Uterus (tissue), 4 donors: ENCODE results near the gene SLC35A2. TPM values are rescaled to one million over a fixed set of nuclear protein-coding genes. Genes with fewer than 3 reads are reported as not detected.
"Not testable (repeated sequence)": the region's sequence is repeated elsewhere in the genome, so short reads cannot be mapped to it uniquely, and the experiment has no call there.

ENCODE experiments used
- DNase-seq, 2 donors: peaks; one replicate each; pipeline ENCODE4 v3.0.0-alpha.2; 2019 to 2020
- H3K27ac ChIP-seq, 2 donors: fragments of 200-600 bp; sonication (generic); 1 replicate in 1 of 2; 2 replicates in 1 of 2; pipeline ENCODE4 v1.5.1; 2016 to 2018
- H3K27me3 ChIP-seq, 2 donors: fragments of 200-600 bp; sonication (generic); one replicate each; pipeline ENCODE4 v1.5.1; 2018 to 2019; ENCODE audit warnings: control low read depth in 1 of 2
- H3K36me3 ChIP-seq, 2 donors: fragments of 200-600 bp; sonication (generic); one replicate each; pipeline ENCODE4 v1.5.1; 2019; ENCODE audit warnings: control low read depth in 1 of 2
- H3K4me1 ChIP-seq, 2 donors: fragments of 200-600 bp; sonication (generic); one replicate each; pipeline ENCODE4 v1.5.1; 2018 to 2019; ENCODE audit warnings: control low read depth in 1 of 2
- H3K4me3 ChIP-seq, 2 donors: fragments of 200-600 bp; sonication (generic); 1 replicate in 1 of 2; 2 replicates in 1 of 2; pipeline ENCODE4 v1.5.1; 2018 to 2019; ENCODE audit warnings: mild to moderate bottlenecking in 1 of 2
- H3K9me3 ChIP-seq, 2 donors: fragments of 200-600 bp; sonication (generic); one replicate each; pipeline ENCODE4 v1.5.1; 2019; ENCODE audit warnings: control low read depth in 1 of 2
- CTCF ChIP-seq, 4 experiments: fragments of 200-600 bp in 2 of 4; fragments of 450-650 bp in 2 of 4; sonication (generic) in 2 of 4; IDR thresholded peaks; one replicate each; pipeline ENCODE4 v1.5.1; 2016 to 2019; ENCODE audit warnings: antibody characterized with exemption in 4 of 4, mild to moderate bottlenecking in 2 of 4, moderate library complexity in 1 of 4
- POLR2A ChIP-seq, 2 donors: fragments of 450-650 bp; IDR thresholded peaks; one replicate each; pipeline ENCODE4 v1.6.1; 2016; ENCODE audit warnings: antibody characterized with exemption in 2 of 2, mild to moderate bottlenecking in 1 of 2, moderate library complexity in 1 of 2
- intact Hi-C: fragments of 100-400 bp; cut with DNase I; formaldehyde crosslinking; loops from one replicate; pipeline ENCODE4 v1.15.1; 2023; ENCODE audit warnings: low total_unique reads
- small RNA-seq: library from RNA; depleted of rRNA; stranded (forward); fragments of <200 nt; gene quantifications from one replicate; pipeline ENCODE3, GENCODE V24; 2016
- total RNA-seq, 4 donors: library from RNA; depleted of rRNA in 3 of 4; stranded (reverse); fragments of >200 nt in 3 of 4; gene quantifications; one replicate each; pipeline versions ENCODE4 v1.1.0 to v1.2.4, GENCODE V29; 2014 to 2023
- donor health status: DM: yes; HTN: yes; CAD: no.

Gene SLC35A2
- total RNA-seq, 4 donors from 2014 or later, result 4.4 to 16.9 (median 11.1) TPM

GRCh38 chrX:48854898-48855297 lies 56.5 kb downstream of the SLC35A2 start:
- H3K4me3 ChIP-seq, result no peak overlapping the region
- H3K27ac ChIP-seq, result no peak overlapping the region
- no peaks in the 10 kb centered on the region for H3K36me3 ChIP-seq
- H3K9me3 ChIP-seq, result no peaks in the 10 kb centered on the region
- TF ChIP-seq POLR2A (IDR thresholded peaks at IDR 0.05) (no peak), CTCF (IDR thresholded peaks at IDR 0.05) (no peak)
- H3K27me3 ChIP-seq, result no peaks in the 10 kb centered on the region
- DNase-seq, result no peak
- H3K4me1 ChIP-seq, result no peaks in the 10 kb centered on the region
- intact Hi-C loops, result no loop called here

GRCh38 chrX:48854121-48854804 lies 57.2 kb downstream of the SLC35A2 start:
- H3K4me3 ChIP-seq, H3K27me3 ChIP-seq, H3K4me1 ChIP-seq, H3K9me3 ChIP-seq, intact Hi-C loops, DNase-seq, H3K36me3 ChIP-seq, H3K27ac ChIP-seq: not testable (repeated sequence)

- intact Hi-C loops, H3K27me3 ChIP-seq, H3K4me3 ChIP-seq, H3K27ac ChIP-seq, DNase-seq, H3K36me3 ChIP-seq, H3K9me3 ChIP-seq, H3K4me1 ChIP-seq: not testable (repeated sequence)
These were observed 58.0 kb downstream of the SLC35A2 start for GRCh38 chrX:48853494-48853893.

Small RNAs within 50 kb of the gene (small RNA-seq; reads per million reads assigned to genes)
- not detected for gene RNU6-722P

Other genes starting within 250 kb of the SLC35A2 start
- 10 to 100 TPM in 1 of 4 donors, 1 to 10 TPM in 2, not detected in 1; 1.2 to 20.7 (median 1.9) TPM for gene WAS, start 227.8 kb downstream of the SLC35A2 start, total RNA-seq
- gene SUV39H1, start 214.9 kb downstream of the SLC35A2 start, total RNA-seq, result 1 to 10 TPM in 3 of 4 donors, under 1 TPM in 1; 0.59 to 7.8 (median 3.8) TPM
- not detected for gene GLOD5, start 149.9 kb downstream of the SLC35A2 start, total RNA-seq
- under 1 TPM in 1 of 4 donors, not detected in 3; 0.35 TPM for gene GATA1, start 125.1 kb downstream of the SLC35A2 start, total RNA-seq
- 100 to 1,000 TPM in 3 of 4 donors, 10 to 100 TPM in 1; 25.0 to 160 (median 123) TPM for gene HDAC6, start 109.6 kb downstream of the SLC35A2 start, total RNA-seq
- under 1 TPM in 2 of 4 donors, not detected in 2; 0.41 to 0.46 TPM for gene ERAS, start 85.1 kb downstream of the SLC35A2 start, total RNA-seq
- gene PCSK1N, start 76.0 kb downstream of the SLC35A2 start, total RNA-seq, result 10 to 100 TPM in 1 of 4 donors, 1 to 10 TPM in 2, not detected in 1; 3.0 to 15.9 (median 3.4) TPM
- gene TIMM17B, start 13.9 kb downstream of the SLC35A2 start, total RNA-seq, result 10 to 100 TPM in 3 of 4 donors, 1 to 10 TPM in 1; 4.1 to 29.5 (median 17.2) TPM
- 10 to 100 TPM; 46.4 to 90.7 (median 70.3) TPM for gene PQBP1, start 13.7 kb downstream of the SLC35A2 start, total RNA-seq
- gene PIM2, start 7.4 kb upstream of the SLC35A2 start, total RNA-seq, result 10 to 100 TPM in 1 of 4 donors, 1 to 10 TPM in 2, not detected in 1; 4.8 to 16.8 (median 9.1) TPM
- 10 to 100 TPM in 3 of 4 donors, 1 to 10 TPM in 1; 8.5 to 58.7 (median 21.8) TPM for gene OTUD5, start 46.0 kb upstream of the SLC35A2 start, total RNA-seq
- 1 to 10 TPM in 2 of 4 donors, under 1 TPM in 1, not detected in 1; 0.29 to 4.6 (median 3.2) TPM for gene KCND1, start 60.2 kb upstream of the SLC35A2 start, total RNA-seq
- 10 to 100 TPM; 15.4 to 57.6 (median 22.0) TPM for gene GRIPAP1, start 90.6 kb upstream of the SLC35A2 start, total RNA-seq
- 10 to 100 TPM; 16.7 to 75.0 (median 38.7) TPM for gene TFE3, start 131.7 kb upstream of the SLC35A2 start, total RNA-seq
- 10 to 100 TPM in 1 of 4 donors, 1 to 10 TPM in 3; 2.0 to 12.0 (median 4.2) TPM for gene CCDC120, start 147.4 kb upstream of the SLC35A2 start, total RNA-seq
- gene PRAF2, start 162.4 kb upstream of the SLC35A2 start, total RNA-seq, result 10 to 100 TPM in 2 of 4 donors, 1 to 10 TPM in 1, under 1 TPM in 1; 0.77 to 45.2 (median 23.8) TPM
- gene WDR45, start 168.2 kb upstream of the SLC35A2 start, total RNA-seq, result 10 to 100 TPM; 37.6 to 96.5 (median 58.7) TPM
- gene GPKOW, start 212.1 kb upstream of the SLC35A2 start, total RNA-seq, result 10 to 100 TPM in 2 of 4 donors, 1 to 10 TPM in 2; 5.6 to 22.0 (median 12.8) TPM